Measurements from ENCODE around the gene AMTN.
A peak's percentile ranks its signal among the peaks of the same experiment; 100 is the strongest.

AMTN gene

GRCh38 chr4:70556856-70557255, 38.5 kb downstream of the AMTN start:
- H4K20me1 ChIP-seq = no peaks in the 10 kb centered on the region
- no peak overlapping the region for H3K4me3 ChIP-seq
- no peaks in the 10 kb centered on the region for H3K9me3 ChIP-seq
- no peak for TF ChIP-seq Cebpa-rat (IDR thresholded peaks at IDR 0.05)
- no peaks in the 10 kb centered on the region for H3K27me3 ChIP-seq
- no peak overlapping the region for H3K4me2 ChIP-seq
- H3K36me3 ChIP-seq = no peaks in the 10 kb centered on the region
- H3K27ac ChIP-seq = no peak overlapping the region
- H3K4me1 ChIP-seq = 0 out of 2 replicates have a peak, but pooled peaks cover 5% of the 10 kb centered on the region
- no peak overlapping the region for H3K9ac ChIP-seq

- Histone ChIP-seq H3K27ac (no peak overlapping the region), H3K9ac (no peak overlapping the region)
- TF ChIP-seq Cebpa-rat (IDR thresholded peaks at IDR 0.05) = no peak
Observed at GRCh38 chr4:70559211-70559830, 41.0 kb downstream of the AMTN start.

GRCh38 chr4:70559924-70560323, 41.6 kb downstream of the AMTN start:
- 0 out of 2 replicates have a peak, but pooled peaks cover 5% of the 10 kb centered on the region for H3K4me1 ChIP-seq
- H3K27me3 ChIP-seq = no peaks in the 10 kb centered on the region
- no peaks in the 10 kb centered on the region for H3K36me3 ChIP-seq
- H4K20me1 ChIP-seq = no peaks in the 10 kb centered on the region
- no peak overlapping the region for H3K4me3 ChIP-seq
- H3K27ac ChIP-seq = no peak overlapping the region
- H3K9ac ChIP-seq = no peak overlapping the region
- no peaks in the 10 kb centered on the region for H3K9me3 ChIP-seq
- no peak overlapping the region for H3K4me2 ChIP-seq
- no peak for TF ChIP-seq Cebpa-rat (IDR thresholded peaks at IDR 0.05)

More at GRCh38 chr4:70559211-70559830, 41.0 kb downstream of the AMTN start:
- Histone ChIP-seq H4K20me1 (no peaks in the 10 kb centered on the region), H3K4me3 (no peak overlapping the region), H3K4me1 (0 out of 2 replicates have a peak, but pooled peaks cover 5% of the 10 kb centered on the region), H3K9me3 (no peaks in the 10 kb centered on the region), H3K36me3 (no peaks in the 10 kb centered on the region), H3K4me2 (no peak overlapping the region), H3K27me3 (no peaks in the 10 kb centered on the region)

GRCh38 chr4:70564033-70564432, 45.7 kb downstream of the AMTN start:
- Histone ChIP-seq H3K4me2 (no peak overlapping the region), H4K20me1 (no peaks in the 10 kb centered on the region), H3K4me3 (no peak overlapping the region), H3K4me1 (no peaks in the 10 kb centered on the region), H3K27ac (no peak overlapping the region), H3K9me3 (no peaks in the 10 kb centered on the region), H3K36me3 (no peaks in the 10 kb centered on the region), H3K27me3 (no peaks in the 10 kb centered on the region), H3K9ac (no peak overlapping the region)
- no peak for TF ChIP-seq Cebpa-rat (IDR thresholded peaks at IDR 0.05)

GRCh38 chr4:70570796-70571195, 52.4 kb downstream of the AMTN start:
- Histone ChIP-seq H3K4me2 (0 out of 2 replicates have a peak overlapping the region, but pooled peaks have one; percentile 9), H3K36me3 (no peaks in the 10 kb centered on the region), H3K9ac (no peak overlapping the region), H4K20me1 (no peaks in the 10 kb centered on the region), H3K4me3 (no peak overlapping the region), H3K27me3 (no peaks in the 10 kb centered on the region), H3K4me1 (no peaks in the 10 kb centered on the region; the same call in 1 of the 2 replicates), H3K9me3 (no peaks in the 10 kb centered on the region), H3K27ac (no peak overlapping the region)
- TF ChIP-seq Cebpa-rat (IDR thresholded peaks at IDR 0.05) = no peak

- H3K4me2 ChIP-seq = no peak overlapping the region
- H3K4me1 ChIP-seq = no peaks in the 10 kb centered on the region; the same call in 1 of the 2 replicates
- no peaks in the 10 kb centered on the region for H3K36me3 ChIP-seq
- no peaks in the 10 kb centered on the region for H4K20me1 ChIP-seq
- no peak overlapping the region for H3K9ac ChIP-seq
- H3K27me3 ChIP-seq = no peaks in the 10 kb centered on the region
- no peak overlapping the region for H3K4me3 ChIP-seq
- no peaks in the 10 kb centered on the region for H3K9me3 ChIP-seq
- TF ChIP-seq Cebpa-rat (IDR thresholded peaks at IDR 0.05) = no peak
- no peak overlapping the region for H3K27ac ChIP-seq
Observed at GRCh38 chr4:70571772-70572171, 53.4 kb downstream of the AMTN start.

GRCh38 chr4:70575964-70576363, 57.6 kb downstream of the AMTN start:
- H3K4me3 ChIP-seq = no peak overlapping the region
- H3K27ac ChIP-seq = no peak overlapping the region
- H3K9ac ChIP-seq = no peak overlapping the region
- no peak overlapping the region for H3K4me2 ChIP-seq
- H3K27me3 ChIP-seq = no peaks in the 10 kb centered on the region
- no peaks in the 10 kb centered on the region for H3K9me3 ChIP-seq
- H4K20me1 ChIP-seq = no peaks in the 10 kb centered on the region
- no peak for TF ChIP-seq Cebpa-rat (IDR thresholded peaks at IDR 0.05)
- no peaks in the 10 kb centered on the region; the same call in 1 of the 2 replicates for H3K4me1 ChIP-seq
- no peaks in the 10 kb centered on the region for H3K36me3 ChIP-seq

GRCh38 chr4:70577220-70577927, 59.0 kb downstream of the AMTN start:
- H3K4me3 ChIP-seq = no peak overlapping the region
- TF ChIP-seq Cebpa-rat (IDR thresholded peaks at IDR 0.05) = no peak
- no peak overlapping the region for H3K4me2 ChIP-seq
- no peaks in the 10 kb centered on the region for H3K4me1 ChIP-seq
- no peaks in the 10 kb centered on the region for H4K20me1 ChIP-seq
- no peaks in the 10 kb centered on the region for H3K36me3 ChIP-seq
- H3K9me3 ChIP-seq = no peaks in the 10 kb centered on the region
- H3K27ac ChIP-seq = no peak overlapping the region
- H3K27me3 ChIP-seq = no peaks in the 10 kb centered on the region
- H3K9ac ChIP-seq = no peak overlapping the region

GRCh38 chr4:70581980-70582379, 63.6 kb downstream of the AMTN start:
- Histone ChIP-seq H3K9me3 (no peaks in the 10 kb centered on the region), H3K4me1 (no peaks in the 10 kb centered on the region), H3K4me3 (no peak overlapping the region), H3K27ac (no peak overlapping the region), H3K27me3 (no peaks in the 10 kb centered on the region), H3K9ac (no peak overlapping the region), H4K20me1 (no peaks in the 10 kb centered on the region), H3K36me3 (no peaks in the 10 kb centered on the region), H3K4me2 (no peak overlapping the region)
- no peak for TF ChIP-seq Cebpa-rat (IDR thresholded peaks at IDR 0.05)
